Stimulated activated CD8-positive, alpha-beta memory T cell treated with anti-CD3 and anti-CD28 coated beads, Interleukin-7, amount 100 ng/mL, for 24 hours (primary cell): ENCODE data around the gene KIF23.
A peak's percentile ranks its signal among the peaks of the same experiment; 100 is the strongest.

ENCODE experiments used
- DNase-seq: peaks from one replicate; pipeline ENCODE4 v3.0.0-alpha.2; 2020; ENCODE audit warnings: low read depth

KIF23 gene

GRCh38 chr15:69394556-69395282 lies 19.4 kb upstream of the KIF23 start:
- DNase-seq = peak; percentile 87

- no peak for DNase-seq
Observed at GRCh38 chr15:69395460-69395859, 18.7 kb upstream of the KIF23 start.

GRCh38 chr15:69395991-69396390 lies 18.2 kb upstream of the KIF23 start:
- DNase-seq = no peak

GRCh38 chr15:69398491-69398891 lies 15.7 kb upstream of the KIF23 start:
- no peak for DNase-seq

GRCh38 chr15:69400850-69401249 lies 13.3 kb upstream of the KIF23 start:
- no peak for DNase-seq

- no peak for DNase-seq
Observed at GRCh38 chr15:69402816-69403215, 11.3 kb upstream of the KIF23 start.

- no peak for DNase-seq
Observed at GRCh38 chr15:69403594-69403993, 10.6 kb upstream of the KIF23 start.

GRCh38 chr15:69405110-69405509 lies 9.0 kb upstream of the KIF23 start:
- DNase-seq = no peak

- no peak for DNase-seq
Observed at GRCh38 chr15:69407719-69408400, 6.3 kb upstream of the KIF23 start.

GRCh38 chr15:69408841-69409240 lies 5.3 kb upstream of the KIF23 start:
- no peak for DNase-seq

- DNase-seq = no peak
Observed at GRCh38 chr15:69410248-69410874, 3.8 kb upstream of the KIF23 start.

- DNase-seq = no peak
Observed at GRCh38 chr15:69412274-69412673, 1.9 kb upstream of the KIF23 start.

GRCh38 chr15:69412701-69413100 lies 1.4 kb upstream of the KIF23 start:
- no peak for DNase-seq

GRCh38 chr15:69414701-69415167 lies 585 bp downstream of the KIF23 start:
- DNase-seq = no peak

GRCh38 chr15:69415381-69415780 lies 1.2 kb downstream of the KIF23 start:
- no peak for DNase-seq

- no peak for DNase-seq
Observed at GRCh38 chr15:69417581-69417980, 3.4 kb downstream of the KIF23 start.

- no peak for DNase-seq
Observed at GRCh38 chr15:69421498-69421897, 7.3 kb downstream of the KIF23 start.

- DNase-seq = no peak
Observed at GRCh38 chr15:69422336-69422895, 8.3 kb downstream of the KIF23 start.

GRCh38 chr15:69424001-69424400 lies 9.9 kb downstream of the KIF23 start:
- no peak for DNase-seq

GRCh38 chr15:69424748-69425413 lies 10.7 kb downstream of the KIF23 start:
- DNase-seq = no peak

GRCh38 chr15:69433831-69434230 lies 19.7 kb downstream of the KIF23 start:
- no peak for DNase-seq

GRCh38 chr15:69434238-69434637 lies 20.1 kb downstream of the KIF23 start:
- DNase-seq = no peak
